ENCODE data around the gene IQCK.

The IQCK gene

DNA sequence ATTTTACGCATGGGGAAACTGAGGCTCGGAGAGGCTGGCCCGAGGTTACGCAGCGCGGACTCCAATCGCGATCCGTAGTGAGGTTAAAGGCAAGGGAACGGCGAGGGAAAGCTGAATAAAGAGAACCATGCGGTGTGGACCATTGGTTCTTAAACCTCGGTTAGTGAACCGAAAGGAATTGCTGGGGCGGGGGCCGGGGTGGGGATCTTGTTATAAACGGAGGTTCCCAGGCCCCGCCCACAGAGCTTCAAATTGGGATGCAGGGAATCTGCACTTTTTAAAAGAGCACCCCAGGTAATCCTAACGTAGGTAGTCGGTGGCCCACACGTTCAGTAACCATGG, 524 bp downstream of the IQCK start:
- DNase-seq (ENCODE audit: low spot score) = peak; percentile 45

- DNase-seq (ENCODE audit: low spot score) = no peak
Observed at GRCh38 chr16:19722269-19722952, 4.3 kb downstream of the IQCK start.

DNA sequence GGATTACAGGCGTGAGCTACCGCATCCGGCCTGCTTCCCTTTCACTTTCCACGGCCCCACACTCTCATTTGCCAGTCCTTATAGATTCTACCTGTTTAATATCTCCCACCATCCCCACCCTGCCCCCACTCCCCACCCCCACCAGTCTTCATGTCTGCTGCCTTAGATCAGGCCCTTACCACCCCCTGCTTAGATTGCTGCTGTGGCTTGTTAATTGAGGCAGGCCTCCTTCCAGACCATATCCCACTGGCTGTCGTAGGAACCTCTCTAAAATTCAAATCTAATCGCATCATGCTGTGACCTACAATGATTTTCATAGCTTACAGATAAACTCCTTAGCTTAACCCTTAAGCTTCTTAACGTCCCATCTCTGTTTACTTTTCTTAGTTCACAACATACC, 4.9 kb downstream of the IQCK start:
- peak; percentile 53 for DNase-seq (ENCODE audit: low spot score)

DNA sequence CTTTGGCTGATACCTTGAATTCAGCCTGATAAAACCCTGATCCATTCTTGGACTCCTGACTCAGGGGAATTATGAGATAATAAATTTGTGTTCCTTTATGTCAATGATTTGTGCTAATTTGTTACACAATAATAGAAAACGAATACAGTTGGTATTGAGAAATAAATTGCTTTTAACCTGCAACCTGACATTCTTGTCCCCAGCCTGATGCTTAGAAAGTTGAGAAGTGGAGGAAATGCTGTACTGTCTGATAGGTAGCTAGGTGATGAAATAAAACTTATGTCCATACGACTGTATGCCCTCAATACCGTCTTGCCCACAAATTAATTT, 10.5 kb downstream of the IQCK start:
- no peak for DNase-seq (ENCODE audit: low spot score)

DNA sequence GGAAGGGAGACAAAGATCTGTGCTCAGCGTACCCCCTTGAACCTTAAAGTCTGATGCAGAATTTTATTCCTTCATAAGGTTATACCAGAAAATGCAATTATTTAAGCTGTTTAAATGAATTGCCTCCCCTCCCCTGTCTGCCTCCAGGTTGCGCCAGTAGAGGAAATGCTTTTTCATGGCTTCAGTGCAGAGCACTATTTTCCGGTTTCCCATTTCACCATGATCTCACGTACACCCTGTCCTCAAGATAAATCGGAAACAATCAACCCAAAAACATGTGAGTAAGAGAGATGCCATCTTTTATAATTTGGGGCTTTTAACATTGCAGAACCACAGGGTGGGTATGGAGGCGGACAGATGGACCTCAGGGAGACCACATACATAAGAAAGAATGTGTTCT, 15.5 kb downstream of the IQCK start:
- no peak for DNase-seq (ENCODE audit: low spot score)

- no peak for DNase-seq (ENCODE audit: low spot score)
Observed at GRCh38 chr16:19735074-19735867, 17.2 kb downstream of the IQCK start.

DNA sequence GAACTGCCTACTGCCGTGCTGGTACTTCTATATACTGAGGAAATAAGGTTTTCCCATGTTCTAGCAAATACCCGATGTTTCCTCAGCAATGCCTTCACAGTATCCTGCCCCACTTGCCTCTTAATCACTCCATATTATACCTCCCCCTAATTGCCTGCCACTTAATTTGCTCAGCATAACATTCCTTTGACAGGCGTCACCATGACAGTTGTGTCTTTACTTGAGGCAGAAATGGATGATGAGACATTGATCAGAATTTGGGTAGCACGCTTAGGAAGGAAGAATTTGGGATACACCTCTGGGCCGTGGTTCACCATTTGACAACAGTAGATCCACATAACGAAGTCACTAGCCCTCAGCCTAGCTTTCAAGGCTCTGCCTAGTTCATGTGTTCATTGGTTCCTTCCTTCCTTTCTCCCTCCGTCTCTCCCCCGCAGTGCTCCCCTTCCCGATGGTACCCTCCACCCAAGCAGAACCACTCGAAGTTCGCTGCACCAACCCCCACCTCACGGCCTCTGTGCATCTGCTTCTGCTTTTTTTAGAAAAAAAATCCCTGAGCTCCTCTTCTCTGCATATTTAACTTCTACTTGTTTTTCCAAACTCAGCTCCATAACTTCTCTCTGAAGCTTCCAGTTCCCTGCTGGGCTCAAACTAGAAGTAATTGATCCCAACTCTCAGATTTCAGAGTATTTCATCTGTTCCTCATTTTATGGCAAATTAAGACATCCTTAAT, 19.4 kb downstream of the IQCK start:
- no peak for DNase-seq (ENCODE audit: low spot score)

- no peak for DNase-seq (ENCODE audit: low spot score)
Observed at GRCh38 chr16:19741354-19741753, 23.3 kb downstream of the IQCK start.

DNA sequence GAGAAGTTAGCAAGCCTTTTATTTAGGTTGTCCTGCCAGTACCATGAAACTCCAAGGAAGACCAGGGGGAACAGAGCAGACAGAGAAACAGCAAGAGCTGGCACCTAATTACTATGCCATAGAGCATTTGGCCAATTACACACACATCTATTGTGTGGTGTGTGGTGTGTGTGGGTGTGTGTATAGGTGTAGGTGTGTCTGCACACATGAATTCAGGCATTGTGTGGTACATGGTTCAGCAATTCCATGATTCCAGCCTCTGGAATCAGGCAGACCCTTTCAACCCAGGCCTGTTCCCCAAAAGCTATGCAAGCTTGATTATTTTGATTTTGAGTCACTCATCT, 25.7 kb downstream of the IQCK start:
- no peak for DNase-seq (ENCODE audit: low spot score)

- no peak for DNase-seq (ENCODE audit: low spot score)
Observed at GRCh38 chr16:19744670-19745069, 26.6 kb downstream of the IQCK start.

- no peak for DNase-seq (ENCODE audit: low spot score)
Observed at GRCh38 chr16:19745286-19746010, 27.4 kb downstream of the IQCK start.

DNA sequence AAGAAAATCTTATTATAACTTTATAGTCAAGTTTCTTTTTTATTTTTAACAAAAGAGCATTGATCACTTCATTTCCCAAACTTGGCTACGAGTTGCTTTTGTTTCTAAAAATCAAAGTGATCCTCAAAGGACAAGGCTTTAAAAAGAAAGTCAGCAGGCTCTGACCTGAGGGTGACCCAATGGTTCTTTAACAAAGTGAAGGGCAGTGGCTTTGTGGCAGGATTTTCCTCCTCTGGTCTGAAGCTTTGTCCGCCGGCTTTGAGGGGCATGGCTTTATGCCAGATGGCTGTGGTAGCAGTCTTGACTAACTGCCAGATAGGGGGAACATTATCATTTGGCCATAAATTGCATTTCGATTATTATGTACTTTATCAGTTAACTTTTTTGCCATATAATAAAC, 28.5 kb downstream of the IQCK start:
- no peak for DNase-seq (ENCODE audit: low spot score)

- peak; percentile 47 for DNase-seq (ENCODE audit: low spot score)
Observed at GRCh38 chr16:19748389-19749168, 30.5 kb downstream of the IQCK start.

- no peak for DNase-seq (ENCODE audit: low spot score)
Observed at GRCh38 chr16:19749571-19750080, 31.6 kb downstream of the IQCK start.

- no peak for DNase-seq (ENCODE audit: low spot score)
Observed at GRCh38 chr16:19751478-19752385, 33.7 kb downstream of the IQCK start.

- DNase-seq (ENCODE audit: low spot score) = no peak
Observed at GRCh38 chr16:19753815-19754643, 36.0 kb downstream of the IQCK start.

GRCh38 chr16:19754644-19755036, 36.6 kb downstream of the IQCK start:
- DNase-seq (ENCODE audit: low spot score) = no peak

DNA sequence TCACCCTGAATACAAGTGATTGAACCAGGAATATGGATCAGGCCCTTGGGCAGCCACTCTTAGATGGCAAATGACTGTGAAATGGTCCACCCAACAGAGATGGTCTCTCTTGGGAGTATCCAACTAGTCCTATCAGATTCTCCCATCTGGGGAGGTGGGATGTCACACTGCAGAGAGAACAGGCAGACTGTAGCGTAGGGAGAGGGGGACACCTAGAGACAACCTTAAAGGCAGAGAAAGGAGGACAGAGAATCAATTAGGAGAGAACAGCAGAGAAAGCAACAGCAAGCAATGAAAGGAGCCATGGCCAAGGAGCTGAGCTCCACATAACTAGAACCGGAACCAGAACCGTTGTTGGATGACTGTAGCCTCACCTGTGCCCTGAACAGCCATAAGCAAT, 37.2 kb downstream of the IQCK start:
- DNase-seq (ENCODE audit: low spot score) = no peak

DNA sequence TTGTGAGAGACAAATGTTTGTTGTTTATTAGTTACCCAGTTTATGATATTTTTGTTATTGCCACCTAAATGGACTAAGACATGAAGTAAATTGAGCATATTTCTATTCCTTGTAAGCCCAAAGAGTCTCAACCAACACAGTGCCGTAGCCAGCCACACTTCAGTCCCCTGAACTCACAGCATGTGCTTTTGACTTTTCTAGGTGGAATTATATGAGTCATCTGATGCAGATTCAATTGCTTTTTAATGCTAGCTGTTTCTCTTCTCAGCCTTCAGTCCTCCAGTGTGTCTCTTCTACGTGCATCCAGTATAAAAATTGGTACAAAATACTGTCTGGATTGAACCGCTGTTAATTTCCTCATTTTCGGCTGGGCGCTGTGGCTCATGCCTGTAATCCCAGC, 39.0 kb downstream of the IQCK start:
- DNase-seq (ENCODE audit: low spot score) = no peak

Measured in D341Med (cell line).